Lung (tissue), 12 donors: ENCODE measurements around the gene E2F8. TPM values are rescaled to one million over a fixed set of nuclear protein-coding genes. Genes with fewer than 3 reads are reported as not detected.

Source experiments
- ATAC-seq: fragments of 200-7000 bp; cut with Tn5 transposase; one replicate; pipeline ENCODE4 v1.9.1; 2020; ENCODE audit warnings: moderate number of reproducible peaks; ENCODE audit not compliant: insufficient read depth, low FRiP score
- DNase-seq, 3 donors: peaks; one replicate each; pipeline ENCODE4 v3.0.0-alpha.2; 2013 to 2017
- H3K27ac ChIP-seq, 2 donors: one replicate each; pipeline ENCODE4 v1.5.1; 2013; ENCODE audit warnings: mild to moderate bottlenecking in 2 of 2, moderate library complexity in 2 of 2, control low read depth in 1 of 2, inconsistent platforms in 1 of 2, low read depth in 1 of 2, low read length in 1 of 2
- H3K27me3 ChIP-seq, 3 donors: one replicate each; pipeline ENCODE4 v1.5.1; 2013; ENCODE audit warnings: low read length in 2 of 3; ENCODE audit not compliant: control insufficient read depth in 3 of 3, insufficient read depth in 3 of 3
- H3K36me3 ChIP-seq, 4 donors: one replicate each; pipeline ENCODE4 v1.5.1; 2013; ENCODE audit warnings: low read length in 4 of 4, mild to moderate bottlenecking in 1 of 4, moderate library complexity in 1 of 4; ENCODE audit not compliant: control insufficient read depth in 4 of 4, insufficient read depth in 4 of 4
- H3K4me1 ChIP-seq, 5 donors: one replicate each; pipeline ENCODE4 v1.5.1; 2013; ENCODE audit warnings: low read length in 5 of 5, mild to moderate bottlenecking in 2 of 5, moderate library complexity in 1 of 5; ENCODE audit not compliant: control insufficient read depth in 5 of 5, insufficient read depth in 5 of 5
- H3K4me3 ChIP-seq: one replicate; pipeline ENCODE4 v1.5.1; 2013; ENCODE audit warnings: mild to moderate bottlenecking, control low read depth, moderate library complexity
- H3K9ac ChIP-seq, 2 donors: one replicate each; pipeline ENCODE4 v1.5.1; 2013; ENCODE audit warnings: low read length in 2 of 2, control low read depth in 1 of 2; ENCODE audit not compliant: insufficient read depth in 1 of 2
- H3K9me3 ChIP-seq, 4 donors: one replicate each; pipeline ENCODE4 v1.5.1; 2013; ENCODE audit warnings: low read length in 3 of 4, mild to moderate bottlenecking in 1 of 4, moderate library complexity in 1 of 4; ENCODE audit not compliant: control insufficient read depth in 4 of 4, insufficient read depth in 3 of 4
- CTCF ChIP-seq: IDR thresholded peaks from 2 replicates; pipeline ENCODE4 v1.5.1; 2012; ENCODE audit warnings: mild to moderate bottlenecking; ENCODE audit errors: control extremely low read depth, extremely low read depth
- WGBS, 2 donors: extraction: QIAGEN DNeasy Blood & Tissue Kit; methylation state at CpG; one replicate each; pipeline ENCODE4 v1.1.7; 2013; 5-methylcytosine and 5-hydroxymethylcytosine counted together
- polyA plus RNA-seq, 2 donors: library from polyadenylated mRNA; stranded (reverse); fragments of 200-250 nt; gene quantifications; one replicate each; pipeline ENCODE4 v1.2.1, GENCODE V29; 2013
- total RNA-seq, 2 donors: library from RNA; depleted of rRNA in 1 of 2; stranded (reverse); fragments of >200 nt in 1 of 2; gene quantifications; one replicate each; pipeline ENCODE4 v1.2.1, GENCODE V29; 2014 to 2021
- donor health status: control.
- donor health status: control.
- donor health status: Bipolar disorder and iron deficiency.
- donor health status: healthy.
- donor health status: DM: yes; HTN: yes; CAD: no.

E2F8 gene
- total and polyA plus RNA-seq, 4 donors: 0.39 to 1.9 (median 1.0) TPM

GRCh38 chr11:19226378-19227195 is 14.2 kb downstream of the E2F8 start:
- no peaks in the 10 kb centered on the region for H3K27me3 ChIP-seq
- DNase-seq (no peak), ATAC-seq (no peak)
- no peak overlapping the region for H3K4me3 ChIP-seq
- peaks cover 0 to 16% (median 7%) of the 10 kb centered on the region in 4 donors for H3K36me3 ChIP-seq
- peaks cover 0 to 2% (median 0%) of the 10 kb centered on the region in 4 donors for H3K9me3 ChIP-seq
- no peak overlapping the region for H3K9ac ChIP-seq
- WGBS, 2 donors: 94 to 97% methylated on average over 6 of the region's 6 CpGs
- H3K4me1 ChIP-seq: peaks cover 0 to 1% (median 0%) of the 10 kb centered on the region in 5 donors
- TF ChIP-seq CTCF: no peak
- no peak overlapping the region for H3K27ac ChIP-seq

GRCh38 chr11:19225581-19225980 is 15.2 kb downstream of the E2F8 start:
- Histone ChIP-seq H3K9me3 (peaks cover 0 to 2% (median 0%) of the 10 kb centered on the region in 4 donors), H3K4me1 (peaks cover 0 to 5% (median 0%) of the 10 kb centered on the region in 5 donors), H3K9ac (no peak overlapping the region), H3K27me3 (no peaks in the 10 kb centered on the region), H3K36me3 (peaks cover 0 to 16% (median 5%) of the 10 kb centered on the region in 4 donors), H3K27ac (no peak overlapping the region), H3K4me3 (no peak overlapping the region)
- WGBS, 2 donors: 94 to 97% methylated on average over 3 of the region's 3 CpGs
- DNase-seq (no peak), ATAC-seq (no peak)
- TF ChIP-seq CTCF: no peak

GRCh38 chr11:19225123-19225522 is 15.6 kb downstream of the E2F8 start:
- H3K4me3 ChIP-seq: no peak overlapping the region
- peaks cover 0 to 2% (median 0%) of the 10 kb centered on the region in 4 donors for H3K9me3 ChIP-seq
- peaks cover 0 to 5% (median 0%) of the 10 kb centered on the region in 5 donors for H3K4me1 ChIP-seq
- H3K9ac ChIP-seq: no peak overlapping the region
- ATAC-seq (no peak), DNase-seq (no peak)
- H3K36me3 ChIP-seq: peaks cover 0 to 16% (median 5%) of the 10 kb centered on the region in 4 donors
- H3K27ac ChIP-seq: no peak overlapping the region
- 95 to 98% methylated on average over 6 of the region's 6 CpGs for WGBS, 2 donors
- no peaks in the 10 kb centered on the region for H3K27me3 ChIP-seq
- no peak for TF ChIP-seq CTCF
